HEK293T (cell line): ENCODE measurements around the gene RNH1.

Experiments
- BHLHE40 ChIP-seq: fragments of 450-650 bp; IDR thresholded peaks from 2 replicates; pipeline ENCODE4 v1.6.1; 2016; ENCODE audit warnings: mild to moderate bottlenecking, moderate library complexity, borderline replicate concordance
- ELF4 ChIP-seq: fragments of 450-650 bp; IDR thresholded peaks from 2 replicates; pipeline ENCODE4 v1.6.1; 2017; ENCODE audit warnings: antibody characterized with exemption
- FOXK2 ChIP-seq: fragments of 450-650 bp; IDR thresholded peaks from 2 replicates; pipeline ENCODE4 v1.6.1; 2016; ENCODE audit warnings: mild to moderate bottlenecking
- FOXM1 ChIP-seq: fragments of 450-650 bp; IDR thresholded peaks from 2 replicates; pipeline ENCODE4 v1.6.1; 2017; ENCODE audit warnings: mild to moderate bottlenecking, borderline replicate concordance
- HDGF ChIP-seq: fragments of 450-650 bp; IDR thresholded peaks from 2 replicates; pipeline ENCODE4 v1.6.1; 2017; ENCODE audit warnings: antibody characterized with exemption, borderline replicate concordance
- PKNOX1 ChIP-seq: fragments of 450-650 bp; IDR thresholded peaks from 2 replicates; pipeline ENCODE4 v1.6.1; 2016
- SP1 ChIP-seq: fragments of 450-650 bp; IDR thresholded peaks from 2 replicates; pipeline ENCODE4 v1.6.1; 2017
- SUZ12 ChIP-seq: fragments of 450-650 bp; IDR thresholded peaks from 2 replicates; pipeline ENCODE4 v1.6.1; 2016; ENCODE audit warnings: mild to moderate bottlenecking

GRCh38 chr11:495537-495931, 11.5 kb downstream of the RNH1 start:
- no peak for TF ChIP-seq PKNOX1
- no peak for TF ChIP-seq ELF4
- no peak for TF ChIP-seq FOXK2
- no peak for TF ChIP-seq SUZ12
- no peak for TF ChIP-seq SP1
- TF ChIP-seq FOXM1 = no peak
- no peak for TF ChIP-seq HDGF
- TF ChIP-seq BHLHE40 = no peak
